Mesodermal cell (in vitro differentiated cells): ENCODE results near the gene ADGRG6.
A peak's percentile ranks its signal among the peaks of the same experiment; 100 is the strongest.
"Not testable (repeated sequence)": the region's sequence is repeated elsewhere in the genome, so short reads cannot be mapped to it uniquely, and the experiment has no call there.

Experiments
- H3K27ac ChIP-seq: 2 replicates; pipeline ENCODE4 v1.7.0; 2013; ENCODE audit warnings: mild to moderate bottlenecking, low read depth, low read length, moderate library complexity; ENCODE audit not compliant: severe bottlenecking
- H3K36me3 ChIP-seq: 2 replicates; pipeline ENCODE4 v1.7.1; 2013; ENCODE audit warnings: mild to moderate bottlenecking, low read length, moderate library complexity; ENCODE audit not compliant: control insufficient read depth, insufficient read depth
- H3K4me1 ChIP-seq: one replicate; pipeline ENCODE4 v1.7.1; 2013; ENCODE audit warnings: mild to moderate bottlenecking, low read length; ENCODE audit not compliant: insufficient read depth, control insufficient read depth, poor library complexity, severe bottlenecking
- H3K4me3 ChIP-seq: 2 replicates; pipeline ENCODE4 v1.7.0; 2013; ENCODE audit warnings: low read length, control low read depth, mild to moderate bottlenecking; ENCODE audit not compliant: insufficient read depth, poor library complexity, severe bottlenecking; ENCODE audit errors: extremely low read depth
- H3K9me3 ChIP-seq: 2 replicates; pipeline ENCODE4 v1.7.1; 2013; ENCODE audit warnings: mild to moderate bottlenecking, low read length, moderate library complexity; ENCODE audit not compliant: control insufficient read depth
- WGBS, 2 experiments: methylation state at CpG; one replicate each; pipeline ENCODE4 v1.1.5; 2013; ENCODE audit warnings: missing lambda C conversion rate in 2 of 2; ENCODE audit not compliant: insufficient coverage in 2 of 2; 5-methylcytosine and 5-hydroxymethylcytosine counted together

ADGRG6 gene

GRCh38 chr6:142275236-142276006 lies 26.4 kb upstream of the ADGRG6 start:
- Histone ChIP-seq H3K4me3 (no peak overlapping the region), H3K9me3 (peaks cover 7% of the 10 kb centered on the region), H3K36me3 (no peaks in the 10 kb centered on the region), H3K4me1 (peaks cover 34% of the 10 kb centered on the region), H3K27ac (peak overlapping the region; percentile 92)
- 45 to 50% methylated on average over 3 of the region's 5 CpGs for WGBS, 2 experiments

DNA sequence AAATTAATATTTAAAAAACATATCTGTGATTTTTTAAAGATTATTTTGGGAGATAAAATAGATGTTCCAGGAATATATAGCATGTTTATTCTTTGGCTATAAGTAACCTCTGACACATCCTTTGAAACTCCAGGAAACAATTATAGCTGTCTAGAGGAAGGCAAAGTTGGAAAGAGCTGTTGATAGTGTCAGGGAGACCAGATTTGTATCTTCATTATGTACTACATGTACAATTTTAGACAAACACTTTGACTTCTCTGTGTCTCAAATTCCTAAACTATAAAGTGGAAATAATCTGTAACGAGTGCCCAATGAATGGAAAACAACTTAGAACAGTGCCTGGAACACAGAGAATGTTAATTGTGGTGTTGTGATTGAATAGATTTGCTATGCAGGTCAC lies 25.6 kb upstream of the ADGRG6 start:
- no peaks in the 10 kb centered on the region for H3K36me3 ChIP-seq
- peak overlapping the region; percentile 33 for H3K27ac ChIP-seq
- H3K4me3 ChIP-seq, result no peak overlapping the region
- WGBS, 2 experiments, result 83 to 100% methylated on average over 1 of the region's 1 CpG
- H3K9me3 ChIP-seq, result peaks cover 10% of the 10 kb centered on the region
- peaks cover 34% of the 10 kb centered on the region for H3K4me1 ChIP-seq

DNA sequence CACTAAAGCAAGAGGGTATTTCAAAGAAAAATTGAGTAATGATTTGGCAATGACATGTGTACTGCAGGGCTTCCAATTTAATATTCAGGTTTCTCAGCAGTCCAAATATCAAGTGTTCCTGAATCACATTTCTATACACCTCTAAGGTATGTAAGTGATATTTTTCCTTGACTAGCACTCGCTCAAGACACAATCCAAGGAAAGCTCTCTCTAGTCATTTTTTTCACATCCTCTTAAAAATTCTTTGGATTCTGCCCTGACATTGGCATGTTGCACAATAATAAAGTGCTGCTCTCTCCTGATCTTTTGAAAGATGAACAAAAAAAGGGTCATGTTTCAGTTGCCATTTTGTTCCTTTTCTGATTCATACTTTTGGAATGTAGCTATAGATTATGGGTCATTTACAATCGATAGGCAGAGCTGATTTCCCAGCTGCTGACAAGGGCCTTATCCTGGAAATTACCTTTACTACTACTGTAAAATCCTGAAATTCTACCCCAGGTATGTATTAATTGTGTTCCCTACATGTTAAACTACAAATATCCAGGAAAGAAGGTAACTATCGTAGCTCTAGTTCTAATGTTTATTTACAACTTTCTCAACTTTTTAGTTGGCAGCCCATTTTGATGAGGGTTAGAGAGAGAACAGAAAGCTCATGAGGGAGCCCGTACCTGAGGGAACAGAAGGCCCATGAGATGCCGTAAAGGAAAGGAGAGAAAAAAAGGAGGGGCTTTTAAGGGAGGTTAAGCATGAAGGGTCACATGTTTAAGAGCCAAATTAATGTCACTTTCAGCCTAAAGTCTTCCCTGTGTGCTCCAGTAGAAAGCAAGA lies 22.2 kb upstream of the ADGRG6 start:
- H3K27ac ChIP-seq, result peak overlapping the region; percentile 39
- H3K9me3 ChIP-seq, result peaks cover 10% of the 10 kb centered on the region
- H3K4me1 ChIP-seq, result peaks cover 34% of the 10 kb centered on the region
- H3K36me3 ChIP-seq, result no peaks in the 10 kb centered on the region
- WGBS, 2 experiments, result 83 to 90% methylated on average over 2 to 3 of the region's 5 CpGs
- H3K4me3 ChIP-seq, result no peak overlapping the region

- Histone ChIP-seq H3K27ac (no peak overlapping the region), H3K36me3 (no peaks in the 10 kb centered on the region), H3K4me1 (peaks cover 28% of the 10 kb centered on the region), H3K9me3 (peaks cover 10% of the 10 kb centered on the region), H3K4me3 (no peak overlapping the region)
- WGBS, 2 experiments, result no CpG with 5 or more reads among the region's 1 CpG
These were observed 21.5 kb upstream of the ADGRG6 start for GRCh38 chr6:142280265-142280664.

DNA sequence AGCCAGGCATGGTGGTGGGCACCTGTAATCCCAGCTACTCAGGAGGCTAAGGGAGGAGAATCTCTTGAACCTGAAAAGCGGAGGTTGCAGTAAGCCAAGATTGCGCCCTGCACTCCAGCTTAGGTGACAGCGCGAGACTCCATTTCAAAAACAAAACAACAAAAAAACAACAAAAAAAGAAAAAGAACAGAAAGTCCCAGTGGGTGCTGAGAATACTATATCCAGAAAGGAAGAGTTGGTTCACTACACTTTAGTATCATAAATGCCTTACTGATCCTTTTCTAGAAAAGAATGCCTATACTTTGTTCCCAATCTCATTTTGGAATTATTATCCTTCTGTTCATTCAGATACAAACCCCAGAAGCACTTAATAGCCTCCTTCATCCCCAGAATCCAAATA lies 20.9 kb upstream of the ADGRG6 start:
- 86% methylated on average over 1 of the region's 4 CpGs; no CpG with 5 or more reads in 1 of the 2 experiments for WGBS, 2 experiments
- no peaks in the 10 kb centered on the region for H3K36me3 ChIP-seq
- H3K4me3 ChIP-seq, result no peak overlapping the region
- peaks cover 10% of the 10 kb centered on the region for H3K9me3 ChIP-seq
- H3K4me1 ChIP-seq, result peaks cover 21% of the 10 kb centered on the region
- H3K27ac ChIP-seq, result no peak overlapping the region

GRCh38 chr6:142283138-142283537 lies 18.7 kb upstream of the ADGRG6 start:
- WGBS, 2 experiments, result no CpG with 5 or more reads among the region's 4 CpGs
- H3K27ac ChIP-seq, H3K4me3 ChIP-seq, H3K4me1 ChIP-seq, H3K36me3 ChIP-seq, H3K9me3 ChIP-seq: not testable (repeated sequence)

DNA sequence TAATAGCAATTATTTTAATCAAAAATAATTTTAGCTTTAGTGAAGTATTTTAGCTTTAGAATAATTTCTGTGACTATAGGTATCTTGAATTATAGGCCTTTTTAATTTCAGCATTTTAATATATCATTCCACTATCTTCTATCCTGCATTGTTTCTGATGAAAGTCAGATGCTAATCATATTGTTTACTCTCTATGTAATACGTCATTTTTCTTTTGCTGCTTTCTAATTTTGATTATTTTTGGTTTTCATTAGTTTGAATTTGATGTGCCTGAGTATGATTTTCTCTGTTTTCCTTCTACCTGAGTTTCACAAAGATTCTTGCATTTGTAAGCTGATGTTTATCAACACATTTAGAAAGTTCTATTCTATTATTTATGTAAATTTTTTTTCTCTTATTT lies 17.4 kb upstream of the ADGRG6 start:
- Histone ChIP-seq H3K27ac (no peak overlapping the region), H3K9me3 (peaks cover 3% of the 10 kb centered on the region), H3K4me1 (peaks cover 9% of the 10 kb centered on the region), H3K4me3 (no peak overlapping the region), H3K36me3 (no peaks in the 10 kb centered on the region)
- no CpG with 5 or more reads among the region's 1 CpG for WGBS, 2 experiments

- Histone ChIP-seq H3K27ac (no peak overlapping the region), H3K4me3 (no peak overlapping the region), H3K9me3 (peaks cover 3% of the 10 kb centered on the region), H3K4me1 (no peaks in the 10 kb centered on the region), H3K36me3 (no peaks in the 10 kb centered on the region)
- WGBS, 2 experiments, result 93 to 98% methylated on average over 3 to 7 of the region's 9 CpGs
These were observed 16.3 kb upstream of the ADGRG6 start for GRCh38 chr6:142285235-142286087.

DNA sequence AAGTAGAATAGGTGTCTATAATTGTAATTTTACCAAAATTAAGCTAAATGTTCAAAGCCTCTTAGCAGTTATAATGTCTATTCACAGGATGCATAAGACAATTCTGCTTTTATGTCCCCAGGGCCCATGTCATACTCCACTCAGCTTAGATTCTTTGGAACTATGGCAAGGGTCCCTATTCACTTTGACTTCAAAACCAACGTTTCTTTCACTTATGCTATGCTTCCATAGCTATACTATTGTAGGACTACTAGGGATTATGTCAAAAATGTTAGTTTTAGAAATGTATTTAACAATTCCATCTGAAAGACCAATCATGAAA lies 15.8 kb upstream of the ADGRG6 start:
- Histone ChIP-seq H3K9me3 (no peaks in the 10 kb centered on the region), H3K36me3 (no peaks in the 10 kb centered on the region), H3K27ac (no peak overlapping the region), H3K4me3 (no peak overlapping the region), H3K4me1 (no peaks in the 10 kb centered on the region)
- WGBS, 2 experiments, result no CpG with 5 or more reads among the region's 1 CpG

- WGBS, 2 experiments, result 97 to 98% methylated on average over 5 of the region's 6 CpGs
- H3K27ac ChIP-seq, result no peak overlapping the region
- H3K9me3 ChIP-seq, result no peaks in the 10 kb centered on the region
- H3K4me1 ChIP-seq, result no peaks in the 10 kb centered on the region
- H3K36me3 ChIP-seq, result no peaks in the 10 kb centered on the region
- no peak overlapping the region for H3K4me3 ChIP-seq
These were observed 12.1 kb upstream of the ADGRG6 start for GRCh38 chr6:142289687-142290086.
